Panc1 (cell line): ENCODE results near the gene GLI1. TPM values are rescaled to one million over a fixed set of nuclear protein-coding genes. Genes with fewer than 3 reads are reported as not detected.

ENCODE experiments used
- ATAC-seq: fragments of 200-7000 bp; cut with Tn5 transposase; 2 replicates; pipeline ENCODE4 v1.9.1; 2020; ENCODE audit warnings: mild to moderate bottlenecking, moderate library complexity
- BruUV-seq: library from RNA; stranded (reverse); fragments of 400-500 nt; replicated peaks from 2 replicates; lab custom pipeline; 2021; lab: Mats Ljungman, UMichigan
- CTCF ChIA-PET: fragments of 300-600 bp; sonication (Branson Sonifier 250); formaldehyde crosslinking; loops from one replicate; lab custom pipeline; 2022; ENCODE audit warnings: antibody characterized with exemption; lab: Charles Lee
- POLR2A ChIA-PET: fragments of 300-600 bp; sonication (Branson Sonifier 250); formaldehyde crosslinking; loops from one replicate; lab custom pipeline; 2022; ENCODE audit warnings: antibody characterized with exemption; lab: Charles Lee
- DNase-seq: peaks from one replicate; pipeline ENCODE4 v3.0.0-alpha.2; 2010; ENCODE audit warnings: low read depth, low spot score
- H3K27ac ChIP-seq: 2 replicates; pipeline ENCODE4 v1.5.1; 2011; ENCODE audit warnings: mild to moderate bottlenecking, low read length, inconsistent platforms
- H3K27me3 ChIP-seq: fragments of 200-500 bp; sonication (Bioruptor generic); 2 replicates; pipeline ENCODE4 v1.6.0; 2014; ENCODE audit warnings: low read length, inconsistent platforms; ENCODE audit not compliant: control insufficient read depth, insufficient read depth
- H3K36me3 ChIP-seq: fragments of 200-500 bp; sonication (Bioruptor generic); 2 replicates; pipeline ENCODE4 v1.5.1; 2014; ENCODE audit warnings: inconsistent platforms, mild to moderate bottlenecking, low read length, moderate library complexity; ENCODE audit not compliant: control insufficient read depth, insufficient read depth
- H3K4me1 ChIP-seq: 2 replicates; pipeline ENCODE4 v1.5.1; 2011; ENCODE audit warnings: inconsistent platforms, mild to moderate bottlenecking, low read length, moderate library complexity; ENCODE audit not compliant: control insufficient read depth, insufficient read depth
- H3K4me3 ChIP-seq, 2 experiments: 2 replicates each; pipeline ENCODE4 v1.5.1; 2011 to 2012; ENCODE audit warnings: low read depth in 2 of 2, low read length in 2 of 2, mild to moderate bottlenecking in 2 of 2, inconsistent platforms in 1 of 2, moderate library complexity in 1 of 2
- H3K9me3 ChIP-seq: fragments of 200-500 bp; sonication (Bioruptor generic); 2 replicates; pipeline ENCODE4 v1.5.1; 2014; ENCODE audit warnings: low read depth, mild to moderate bottlenecking, inconsistent platforms, low read length, moderate library complexity; ENCODE audit not compliant: control insufficient read depth, insufficient read depth
- POLR2AphosphoS5 ChIP-seq: IDR thresholded peaks from 2 replicates; pipeline ENCODE4 v1.6.1; 2012; ENCODE audit warnings: mild to moderate bottlenecking, low read depth, low read length, moderate library complexity
- SIN3A ChIP-seq: IDR thresholded peaks from 2 replicates; pipeline ENCODE4 v1.6.1; 2012; ENCODE audit warnings: low read depth, mild to moderate bottlenecking, low read length, moderate library complexity, borderline replicate concordance; ENCODE audit not compliant: insufficient read depth
- TCF7L2 ChIP-seq: IDR thresholded peaks from 2 replicates; pipeline ENCODE4 v1.6.1; 2011; ENCODE audit warnings: mild to moderate bottlenecking, low read depth, low read length, inconsistent platforms
- in situ Hi-C: cut with HindIII; loops from 2 replicates; pipeline ENCODE4 v1.10.0; 2016; ENCODE audit warnings: low sequenced_read_pairs, low pct_unique_long_range_greater_than_20kb
- intact Hi-C: fragments of 100-400 bp; cut with micrococcal nuclease; formaldehyde crosslinking; loops from one replicate; pipeline ENCODE4 v1.10.0; 2022; ENCODE audit not compliant: unreplicated experiment
- total RNA-seq: library from RNA; stranded (reverse); gene quantifications from one replicate; pipeline ENCODE4 v1.2.1, GENCODE V29; 2021; ENCODE audit not compliant: unreplicated experiment
- TF ChIP-seq, protein P1 (sequence below): fragments of 450-650 bp; IDR thresholded peaks from 2 replicates; pipeline ENCODE4 v1.5.1; 2017; ENCODE audit warnings: mild to moderate bottlenecking
- TF ChIP-seq, protein P2 (sequence below), 2 experiments: IDR thresholded peaks; 2 replicates each; pipeline ENCODE4 v1.6.1; 2011 to 2012; ENCODE audit warnings: low read depth in 2 of 2, control low read depth in 1 of 2, low read length in 1 of 2, mild to moderate bottlenecking in 1 of 2, moderate library complexity in 1 of 2; ENCODE audit not compliant: insufficient read depth in 1 of 2

Gene GLI1
- total RNA-seq, 1 experiment from 2014 or later: 6.5 TPM

DNA sequence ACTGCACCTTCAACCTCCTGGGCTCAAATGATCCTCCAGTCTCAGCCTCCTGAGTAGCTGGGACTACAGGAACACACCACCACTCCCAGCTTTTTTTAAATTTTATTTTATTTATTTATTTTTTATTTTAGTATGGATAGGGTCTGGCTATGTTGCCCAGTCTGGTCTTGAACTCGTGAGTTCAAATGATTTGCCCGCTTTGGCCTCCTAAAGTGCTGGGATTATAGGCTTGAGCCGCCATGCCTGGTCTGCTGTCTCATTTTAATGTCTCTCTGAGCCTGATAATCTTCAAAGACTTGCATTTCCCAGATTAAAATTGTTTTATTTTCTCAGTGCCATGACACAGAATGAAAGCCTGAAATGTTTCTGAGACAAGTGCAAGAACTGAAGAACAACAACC is 26.2 kb upstream of the GLI1 start:
- H3K9me3 ChIP-seq: no peaks in the 10 kb centered on the region
- TF ChIP-seq, protein P1, sequence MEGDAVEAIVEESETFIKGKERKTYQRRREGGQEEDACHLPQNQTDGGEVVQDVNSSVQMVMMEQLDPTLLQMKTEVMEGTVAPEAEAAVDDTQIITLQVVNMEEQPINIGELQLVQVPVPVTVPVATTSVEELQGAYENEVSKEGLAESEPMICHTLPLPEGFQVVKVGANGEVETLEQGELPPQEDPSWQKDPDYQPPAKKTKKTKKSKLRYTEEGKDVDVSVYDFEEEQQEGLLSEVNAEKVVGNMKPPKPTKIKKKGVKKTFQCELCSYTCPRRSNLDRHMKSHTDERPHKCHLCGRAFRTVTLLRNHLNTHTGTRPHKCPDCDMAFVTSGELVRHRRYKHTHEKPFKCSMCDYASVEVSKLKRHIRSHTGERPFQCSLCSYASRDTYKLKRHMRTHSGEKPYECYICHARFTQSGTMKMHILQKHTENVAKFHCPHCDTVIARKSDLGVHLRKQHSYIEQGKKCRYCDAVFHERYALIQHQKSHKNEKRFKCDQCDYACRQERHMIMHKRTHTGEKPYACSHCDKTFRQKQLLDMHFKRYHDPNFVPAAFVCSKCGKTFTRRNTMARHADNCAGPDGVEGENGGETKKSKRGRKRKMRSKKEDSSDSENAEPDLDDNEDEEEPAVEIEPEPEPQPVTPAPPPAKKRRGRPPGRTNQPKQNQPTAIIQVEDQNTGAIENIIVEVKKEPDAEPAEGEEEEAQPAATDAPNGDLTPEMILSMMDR: no peak
- no peak for TF ChIP-seq TCF7L2
- TF ChIP-seq SIN3A: no peak
- TF ChIP-seq POLR2AphosphoS5: no peak
- TF ChIP-seq, protein P2, sequence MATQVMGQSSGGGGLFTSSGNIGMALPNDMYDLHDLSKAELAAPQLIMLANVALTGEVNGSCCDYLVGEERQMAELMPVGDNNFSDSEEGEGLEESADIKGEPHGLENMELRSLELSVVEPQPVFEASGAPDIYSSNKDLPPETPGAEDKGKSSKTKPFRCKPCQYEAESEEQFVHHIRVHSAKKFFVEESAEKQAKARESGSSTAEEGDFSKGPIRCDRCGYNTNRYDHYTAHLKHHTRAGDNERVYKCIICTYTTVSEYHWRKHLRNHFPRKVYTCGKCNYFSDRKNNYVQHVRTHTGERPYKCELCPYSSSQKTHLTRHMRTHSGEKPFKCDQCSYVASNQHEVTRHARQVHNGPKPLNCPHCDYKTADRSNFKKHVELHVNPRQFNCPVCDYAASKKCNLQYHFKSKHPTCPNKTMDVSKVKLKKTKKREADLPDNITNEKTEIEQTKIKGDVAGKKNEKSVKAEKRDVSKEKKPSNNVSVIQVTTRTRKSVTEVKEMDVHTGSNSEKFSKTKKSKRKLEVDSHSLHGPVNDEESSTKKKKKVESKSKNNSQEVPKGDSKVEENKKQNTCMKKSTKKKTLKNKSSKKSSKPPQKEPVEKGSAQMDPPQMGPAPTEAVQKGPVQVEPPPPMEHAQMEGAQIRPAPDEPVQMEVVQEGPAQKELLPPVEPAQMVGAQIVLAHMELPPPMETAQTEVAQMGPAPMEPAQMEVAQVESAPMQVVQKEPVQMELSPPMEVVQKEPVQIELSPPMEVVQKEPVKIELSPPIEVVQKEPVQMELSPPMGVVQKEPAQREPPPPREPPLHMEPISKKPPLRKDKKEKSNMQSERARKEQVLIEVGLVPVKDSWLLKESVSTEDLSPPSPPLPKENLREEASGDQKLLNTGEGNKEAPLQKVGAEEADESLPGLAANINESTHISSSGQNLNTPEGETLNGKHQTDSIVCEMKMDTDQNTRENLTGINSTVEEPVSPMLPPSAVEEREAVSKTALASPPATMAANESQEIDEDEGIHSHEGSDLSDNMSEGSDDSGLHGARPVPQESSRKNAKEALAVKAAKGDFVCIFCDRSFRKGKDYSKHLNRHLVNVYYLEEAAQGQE (IDR thresholded peaks at IDR 0.05; ENCODE audit: insufficient read depth in 1 of 2, low read depth in 2 of 2, low read length in 1 of 2): no peak
- intact Hi-C loops (no loop called here), in situ Hi-C loops (no loop called here)
- H3K27ac ChIP-seq: no peak overlapping the region
- BruUV-seq: no TSS peak
- DNase-seq (no peak), ATAC-seq (no peak)
- no peak overlapping the region for H3K4me3 ChIP-seq
- POLR2A ChIA-PET: interaction anchor here (0.6 to 0.7 kb wide), 2 partner anchors 23 to 581 kb away, joined by 5 to 8 read pairs; no protein-coding TSS in a partner anchor
- no peaks in the 10 kb centered on the region for H3K36me3 ChIP-seq
- CTCF ChIA-PET: interaction anchor here (1.6 kb wide), 1 partner anchor 19 kb away, joined by 4 read pairs; no protein-coding TSS in a partner anchor
- H3K4me1 ChIP-seq: peaks cover 6% of the 10 kb centered on the region
- no peaks in the 10 kb centered on the region for H3K27me3 ChIP-seq

DNA sequence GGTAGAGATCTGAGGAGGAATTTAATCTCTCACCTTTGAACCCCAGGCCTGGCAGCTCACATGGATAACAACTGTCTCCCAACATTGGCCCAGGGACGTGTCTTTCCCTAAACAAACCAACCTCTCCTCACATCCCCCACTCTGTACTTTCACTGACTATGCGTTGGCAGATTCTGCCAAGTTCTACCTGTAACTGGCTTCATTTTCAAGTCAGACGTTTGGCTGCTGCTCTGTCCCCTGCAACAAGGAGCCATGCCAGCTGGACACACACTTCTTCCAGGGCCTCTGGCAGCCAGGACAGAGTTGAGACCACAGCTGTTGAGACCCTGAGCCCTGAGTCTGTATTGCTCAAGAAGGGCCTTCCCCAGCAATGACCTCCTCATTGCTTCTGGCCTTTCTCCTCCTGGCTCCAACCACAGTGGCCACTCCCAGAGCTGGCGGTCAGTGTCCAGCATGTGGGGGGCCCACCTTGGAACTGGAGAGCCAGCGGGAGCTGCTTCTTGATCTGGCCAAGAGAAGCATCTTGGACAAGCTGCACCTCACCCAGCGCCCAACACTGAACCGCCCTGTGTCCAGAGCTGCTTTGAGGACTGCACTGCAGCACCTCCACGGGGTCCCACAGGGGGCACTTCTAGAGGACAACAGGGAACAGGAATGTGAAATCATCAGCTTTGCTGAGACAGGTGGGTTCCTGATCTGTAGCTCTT is 24.9 kb upstream of the GLI1 start, which contains the start of gene INHBC:
INHBC (plus strand) TSS at position 268 of the 707 bp plus-strand sequence; CDS start at position 371, 103 bp downstream.
- no TSS peak for BruUV-seq
- TF ChIP-seq, protein P2 (IDR thresholded peaks at IDR 0.05; ENCODE audit: insufficient read depth in 1 of 2, low read depth in 2 of 2, low read length in 1 of 2): no peak
- TF ChIP-seq, protein P1: no peak
- POLR2A ChIA-PET: no interaction called here
- Histone ChIP-seq H3K4me1 (peaks cover 6% of the 10 kb centered on the region), H3K4me3 (no peak within 1 kb of the TSS), H3K27me3 (no peaks in the 10 kb centered on the region), H3K36me3 (no peaks in the 10 kb centered on the region), H3K9me3 (no peaks in the 10 kb centered on the region), H3K27ac (no peak within 1 kb of the TSS)
- no peak for DNase-seq
- CTCF ChIA-PET: no interaction called here
- no peak for ATAC-seq
- in situ Hi-C loops: no loop called here
- intact Hi-C loops: no loop called here
